ENCODE data around the gene CDH4. TPM values are rescaled to one million over a fixed set of nuclear protein-coding genes. Genes with fewer than 3 reads are reported as not detected.
A peak's percentile ranks its signal among the peaks of the same experiment; 100 is the strongest.

CDH4 gene
- total RNA-seq, 6 donors from 2014 or later: 0.20 to 1.0 (median 0.40) TPM; not detected in 1

GRCh38 chr20:61804752-61805295, 552.8 kb downstream of the CDH4 start:
- no peaks in the 10 kb centered on the region for H3K9me3 ChIP-seq
- ATAC-seq (ENCODE audit: low FRiP score in 2 of 2) (no peak), DNase-seq (no peak)
- no peaks in the 10 kb centered on the region for H3K27me3 ChIP-seq
- H3K36me3 ChIP-seq: no peaks in the 10 kb centered on the region
- no peak for TF ChIP-seq CTCF (IDR thresholded peaks at IDR 0.05)
- no peak for TF ChIP-seq EP300 (IDR thresholded peaks at IDR 0.05)
- TF ChIP-seq POLR2AphosphoS5 (IDR thresholded peaks at IDR 0.05): no peak
- no peak for TF ChIP-seq POLR2A (IDR thresholded peaks at IDR 0.05)
- no peak overlapping the region for H3K4me3 ChIP-seq
- H3K27ac ChIP-seq: no peak overlapping the region
- H3K4me1 ChIP-seq: peaks cover 0 to 6% (median 2%) of the 10 kb centered on the region in 4 donors
- 81 to 85% methylated on average over 12 to 13 of the region's 13 CpGs for WGBS, 2 donors

DNA sequence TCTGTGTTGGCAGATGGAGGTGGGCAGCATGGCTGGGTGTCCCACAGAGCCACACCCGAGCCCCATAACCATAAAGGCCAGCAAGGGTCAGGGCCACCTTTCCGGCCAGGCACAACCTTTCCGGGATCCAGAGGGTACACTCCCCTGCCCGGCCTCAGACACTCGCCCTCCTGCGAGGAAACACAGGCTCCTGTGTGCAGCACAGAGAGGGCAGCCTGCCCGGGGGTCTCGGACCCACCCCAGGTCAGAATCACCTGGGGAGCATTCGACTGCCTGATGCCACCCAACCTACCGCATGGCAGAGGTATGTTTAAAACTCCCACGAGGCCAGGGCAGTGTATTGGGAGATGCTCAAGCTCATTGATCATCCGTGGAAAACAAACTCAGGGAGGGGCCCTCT, 553.3 kb downstream of the CDH4 start:
- Histone ChIP-seq H3K4me1 (peaks cover 0 to 6% (median 2%) of the 10 kb centered on the region in 4 donors), H3K36me3 (no peaks in the 10 kb centered on the region), H3K9me3 (no peaks in the 10 kb centered on the region), H3K27ac (no peak overlapping the region), H3K4me3 (no peak overlapping the region), H3K27me3 (no peaks in the 10 kb centered on the region)
- 87 to 88% methylated on average over 12 of the region's 12 CpGs for WGBS, 2 donors
- no peak for ATAC-seq (ENCODE audit: low FRiP score in 2 of 2)
- no peak for DNase-seq
- TF ChIP-seq CTCF (IDR thresholded peaks at IDR 0.05) (no peak), POLR2AphosphoS5 (IDR thresholded peaks at IDR 0.05) (no peak), EP300 (IDR thresholded peaks at IDR 0.05) (no peak), POLR2A (IDR thresholded peaks at IDR 0.05) (no peak)

GRCh38 chr20:61805781-61806180, 553.7 kb downstream of the CDH4 start:
- no peak for TF ChIP-seq CTCF (IDR thresholded peaks at IDR 0.05)
- Histone ChIP-seq H3K9me3 (no peaks in the 10 kb centered on the region), H3K4me3 (no peak overlapping the region), H3K27me3 (no peaks in the 10 kb centered on the region), H3K36me3 (no peaks in the 10 kb centered on the region), H3K4me1 (peaks cover 0 to 6% (median 2%) of the 10 kb centered on the region in 4 donors), H3K27ac (no peak overlapping the region)
- WGBS, 2 donors: 83 to 90% methylated on average over 8 of the region's 8 CpGs
- ATAC-seq (ENCODE audit: low FRiP score in 2 of 2) (no peak), DNase-seq (peak in 1 of 2 donors; percentile 24)

GRCh38 chr20:61806314-61806713, 554.3 kb downstream of the CDH4 start:
- 82 to 91% methylated on average over 12 to 16 of the region's 16 CpGs for WGBS, 2 donors
- H3K27ac ChIP-seq: no peak overlapping the region
- no peaks in the 10 kb centered on the region for H3K9me3 ChIP-seq
- ATAC-seq (ENCODE audit: low FRiP score in 2 of 2) (no peak), DNase-seq (peak in 1 of 2 donors; percentile 50)
- H3K4me1 ChIP-seq: peaks cover 0 to 6% (median 2%) of the 10 kb centered on the region in 4 donors
- no peak overlapping the region for H3K4me3 ChIP-seq
- no peaks in the 10 kb centered on the region for H3K27me3 ChIP-seq
- no peaks in the 10 kb centered on the region for H3K36me3 ChIP-seq
- TF ChIP-seq EP300 (IDR thresholded peaks at IDR 0.05) (no peak), POLR2AphosphoS5 (IDR thresholded peaks at IDR 0.05) (no peak), CTCF (IDR thresholded peaks at IDR 0.05) (no peak), POLR2A (IDR thresholded peaks at IDR 0.05) (no peak)

DNA sequence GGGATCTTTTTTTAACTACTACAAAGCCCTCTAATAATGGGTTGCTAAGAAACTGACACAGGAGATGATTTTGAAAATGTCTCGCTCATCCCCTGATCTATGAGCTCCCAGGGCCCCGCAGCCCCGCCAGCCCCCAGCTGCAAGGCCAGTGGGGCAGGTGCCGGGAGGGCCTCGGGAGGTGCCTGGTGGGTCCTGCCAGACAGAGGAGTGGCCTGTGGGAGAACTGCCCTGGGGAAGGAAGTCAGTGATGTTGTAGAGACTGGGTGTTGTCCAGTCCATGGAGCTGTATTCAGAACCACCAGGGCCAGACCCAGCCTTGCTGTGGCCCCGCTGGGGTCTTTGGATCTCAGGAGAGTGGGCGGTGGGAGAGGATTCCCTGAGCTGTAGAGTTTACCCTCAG, 554.9 kb downstream of the CDH4 start:
- no peaks in the 10 kb centered on the region for H3K27me3 ChIP-seq
- H3K36me3 ChIP-seq: no peaks in the 10 kb centered on the region
- WGBS, 2 donors: 69 to 83% methylated on average over 6 to 7 of the region's 7 CpGs
- H3K27ac ChIP-seq: no peak overlapping the region
- DNase-seq (peak in 1 of 2 donors; percentile 66), ATAC-seq (ENCODE audit: low FRiP score in 2 of 2) (no peak)
- peaks cover 0 to 6% (median 2%) of the 10 kb centered on the region in 4 donors for H3K4me1 ChIP-seq
- H3K4me3 ChIP-seq: no peak overlapping the region
- no peaks in the 10 kb centered on the region for H3K9me3 ChIP-seq
- no peak for TF ChIP-seq POLR2AphosphoS5 (IDR thresholded peaks at IDR 0.05)
- no peak for TF ChIP-seq POLR2A (IDR thresholded peaks at IDR 0.05)

Measured in upper lobe of left lung (tissue), 6 donors.